Neural cell (in vitro differentiated cells): Measurements from ENCODE around the gene PIBF1. TPM values are rescaled to one million over a fixed set of nuclear protein-coding genes. Genes with fewer than 3 reads are reported as not detected.

Source experiments
- H2AFZ ChIP-seq: fragments of 200-600, 300-800 bp; sonication (generic), shearing (Covaris generic); 2 replicates; pipeline ENCODE4 v1.6.0; 2014; ENCODE audit warnings: low read depth, mild to moderate bottlenecking, antibody characterized with exemption, low read length, moderate library complexity
- H3F3A ChIP-seq: fragments of 200-600 bp; shearing (Covaris generic); 2 replicates; pipeline ENCODE4 v1.6.1; 2016; ENCODE audit warnings: mild to moderate bottlenecking, moderate library complexity, mixed read lengths, antibody characterized with exemption, low read length; ENCODE audit not compliant: insufficient read depth, poor library complexity, severe bottlenecking
- H3K27ac ChIP-seq: fragments of 200-600, 300-800 bp; sonication (generic), shearing (Covaris generic); 2 replicates; pipeline ENCODE4 v1.5.1; 2014; ENCODE audit warnings: mild to moderate bottlenecking, low read length, moderate library complexity
- H3K27me3 ChIP-seq: fragments of 300-800, 200-600 bp; sonication (generic), shearing (Covaris generic); 2 replicates; pipeline ENCODE4 v1.6.0; 2014; ENCODE audit warnings: mild to moderate bottlenecking, low read depth, low read length, moderate library complexity; ENCODE audit not compliant: insufficient read depth
- H3K36me3 ChIP-seq: fragments of 300-800, 200-600 bp; sonication (generic), shearing (Covaris generic); 2 replicates; pipeline ENCODE4 v1.5.1; 2014; ENCODE audit warnings: mild to moderate bottlenecking, antibody characterized with exemption, low read length, moderate library complexity; ENCODE audit not compliant: insufficient read depth
- H3K4me2 ChIP-seq: fragments of 300-800, 200-600 bp; sonication (generic), shearing (Covaris generic); 2 replicates; pipeline ENCODE4 v1.6.0; 2014; ENCODE audit warnings: mild to moderate bottlenecking, low read length
- H3K4me3 ChIP-seq: fragments of 300-800, 200-600 bp; sonication (generic), shearing (Covaris generic); 2 replicates; pipeline ENCODE4 v1.5.1; 2014; ENCODE audit warnings: mild to moderate bottlenecking, low read length, moderate library complexity
- H3K79me2 ChIP-seq: fragments of 200-600 bp; shearing (Covaris generic); replicated peaks from 2 replicates; pipeline ENCODE4 v1.6.0; 2014; ENCODE audit warnings: mild to moderate bottlenecking, low read length, moderate library complexity; ENCODE audit not compliant: insufficient read depth
- H3K9ac ChIP-seq: fragments of 300-800, 200-600 bp; sonication (generic), shearing (Covaris generic); 2 replicates; pipeline ENCODE4 v1.6.1; 2016; ENCODE audit warnings: mild to moderate bottlenecking, low read length, mixed read lengths
- H3K9me2 ChIP-seq: fragments of 200-600 bp; shearing (Covaris generic); 2 replicates; pipeline ENCODE4 v1.6.1; 2016; ENCODE audit warnings: mild to moderate bottlenecking, low read length, mixed read lengths; ENCODE audit not compliant: insufficient read depth
- H3K9me3 ChIP-seq: fragments of 200-600, 300-800 bp; sonication (generic), shearing (Covaris generic); 2 replicates; pipeline ENCODE4 v1.6.1; 2016; ENCODE audit warnings: mild to moderate bottlenecking, mixed run types, low read length, moderate library complexity, mixed read lengths
- H4K20me1 ChIP-seq: fragments of 200-600 bp; shearing (Covaris generic); 2 replicates; pipeline ENCODE4 v1.6.1; 2016; ENCODE audit warnings: mild to moderate bottlenecking, mixed run types; ENCODE audit not compliant: insufficient read depth
- CTCF ChIP-seq: fragments of 450-650 bp; IDR thresholded peaks from 2 replicates; pipeline ENCODE4 v1.5.1; 2014; ENCODE audit warnings: antibody characterized with exemption, mild to moderate bottlenecking, moderate library complexity; ENCODE audit not compliant: poor library complexity, severe bottlenecking
- EP300 ChIP-seq: fragments of 450-650 bp; conservative IDR thresholded peaks from 2 replicates; pipeline ENCODE4 v1.6.1; 2014; ENCODE audit warnings: antibody characterized with exemption, mild to moderate bottlenecking, moderate library complexity; ENCODE audit not compliant: poor library complexity, severe bottlenecking
- EZH2 ChIP-seq: fragments of 200-600, 300-800 bp; shearing (Covaris generic), sonication (generic); IDR thresholded peaks from 2 replicates; pipeline ENCODE4 v1.6.1; 2014; ENCODE audit warnings: antibody characterized with exemption, low read length, borderline replicate concordance, mild to moderate bottlenecking; ENCODE audit not compliant: insufficient read depth, poor library complexity, severe bottlenecking
- MXI1 ChIP-seq: fragments of 450-650 bp; conservative IDR thresholded peaks from 2 replicates; pipeline ENCODE4 v1.6.1; 2014; ENCODE audit warnings: antibody characterized with exemption, mild to moderate bottlenecking; ENCODE audit not compliant: poor library complexity, severe bottlenecking
- POLR2AphosphoS5 ChIP-seq: IDR thresholded peaks from 2 replicates; pipeline ENCODE4 v1.6.1; 2012
- RAD21 ChIP-seq: fragments of 450-650 bp; conservative IDR thresholded peaks from 2 replicates; pipeline ENCODE4 v1.6.1; 2014; ENCODE audit warnings: antibody characterized with exemption, mild to moderate bottlenecking, moderate library complexity
- SMC3 ChIP-seq: fragments of 450-650 bp; conservative IDR thresholded peaks from 2 replicates; pipeline ENCODE4 v1.6.1; 2014; ENCODE audit warnings: antibody characterized with exemption, mild to moderate bottlenecking, moderate library complexity; ENCODE audit not compliant: poor library complexity
- TAF1 ChIP-seq: IDR thresholded peaks from 2 replicates; pipeline ENCODE4 v1.6.1; 2012; ENCODE audit warnings: low read depth
- polyA plus RNA-seq: library from polyadenylated mRNA; depleted of rRNA; stranded (reverse); fragments of >200 nt; gene quantifications from 2 replicates; pipeline ENCODE4 v1.2.3, GENCODE V29; 2014
- TF ChIP-seq, protein P1 (sequence below): IDR thresholded peaks from 2 replicates; pipeline ENCODE4 v1.6.1; 2012; ENCODE audit warnings: borderline replicate concordance

Gene PIBF1
- polyA plus RNA-seq, 1 donor from 2014 or later: 42.4 TPM

DNA sequence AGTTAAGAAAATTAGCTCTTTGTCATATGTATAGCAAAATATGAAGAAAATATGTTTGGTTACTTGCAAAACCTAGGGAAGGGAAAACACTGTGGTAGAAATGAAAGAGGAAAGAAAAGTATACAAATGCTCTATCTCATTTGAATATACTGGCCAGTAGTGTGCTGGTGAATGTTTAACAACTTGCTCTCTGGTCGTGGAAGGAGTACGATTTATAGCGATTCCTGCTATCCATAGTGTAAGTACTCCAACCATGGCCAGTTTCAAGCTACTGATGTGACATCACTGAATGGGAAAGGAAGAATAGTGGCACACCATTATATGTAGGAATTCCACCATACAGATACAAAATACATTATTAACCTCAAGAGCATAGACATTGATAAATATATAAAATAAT is 44.9 kb upstream of the PIBF1 start:
- Histone ChIP-seq H3K9me2 (no peaks in the 10 kb centered on the region), H3K36me3 (no peaks in the 10 kb centered on the region), H3K27ac (no peak overlapping the region), H3K27me3 (no peaks in the 10 kb centered on the region), H3K4me2 (no peak overlapping the region), H3K9me3 (no peaks in the 10 kb centered on the region), H3K4me3 (no peak overlapping the region), H4K20me1 (no peaks in the 10 kb centered on the region), H2AFZ (no peak overlapping the region), H3F3A (no peaks in the 10 kb centered on the region), H3K79me2 (no peaks in the 10 kb centered on the region), H3K9ac (no peak overlapping the region)
- no peak for TF ChIP-seq RAD21
- no peak for TF ChIP-seq EP300
- TF ChIP-seq POLR2AphosphoS5: no peak
- no peak for TF ChIP-seq MXI1
- no peak for TF ChIP-seq SMC3
- TF ChIP-seq TAF1: no peak
- no peak for TF ChIP-seq EZH2
- TF ChIP-seq, protein P1, sequence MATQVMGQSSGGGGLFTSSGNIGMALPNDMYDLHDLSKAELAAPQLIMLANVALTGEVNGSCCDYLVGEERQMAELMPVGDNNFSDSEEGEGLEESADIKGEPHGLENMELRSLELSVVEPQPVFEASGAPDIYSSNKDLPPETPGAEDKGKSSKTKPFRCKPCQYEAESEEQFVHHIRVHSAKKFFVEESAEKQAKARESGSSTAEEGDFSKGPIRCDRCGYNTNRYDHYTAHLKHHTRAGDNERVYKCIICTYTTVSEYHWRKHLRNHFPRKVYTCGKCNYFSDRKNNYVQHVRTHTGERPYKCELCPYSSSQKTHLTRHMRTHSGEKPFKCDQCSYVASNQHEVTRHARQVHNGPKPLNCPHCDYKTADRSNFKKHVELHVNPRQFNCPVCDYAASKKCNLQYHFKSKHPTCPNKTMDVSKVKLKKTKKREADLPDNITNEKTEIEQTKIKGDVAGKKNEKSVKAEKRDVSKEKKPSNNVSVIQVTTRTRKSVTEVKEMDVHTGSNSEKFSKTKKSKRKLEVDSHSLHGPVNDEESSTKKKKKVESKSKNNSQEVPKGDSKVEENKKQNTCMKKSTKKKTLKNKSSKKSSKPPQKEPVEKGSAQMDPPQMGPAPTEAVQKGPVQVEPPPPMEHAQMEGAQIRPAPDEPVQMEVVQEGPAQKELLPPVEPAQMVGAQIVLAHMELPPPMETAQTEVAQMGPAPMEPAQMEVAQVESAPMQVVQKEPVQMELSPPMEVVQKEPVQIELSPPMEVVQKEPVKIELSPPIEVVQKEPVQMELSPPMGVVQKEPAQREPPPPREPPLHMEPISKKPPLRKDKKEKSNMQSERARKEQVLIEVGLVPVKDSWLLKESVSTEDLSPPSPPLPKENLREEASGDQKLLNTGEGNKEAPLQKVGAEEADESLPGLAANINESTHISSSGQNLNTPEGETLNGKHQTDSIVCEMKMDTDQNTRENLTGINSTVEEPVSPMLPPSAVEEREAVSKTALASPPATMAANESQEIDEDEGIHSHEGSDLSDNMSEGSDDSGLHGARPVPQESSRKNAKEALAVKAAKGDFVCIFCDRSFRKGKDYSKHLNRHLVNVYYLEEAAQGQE: no peak
- no peak for TF ChIP-seq CTCF

DNA sequence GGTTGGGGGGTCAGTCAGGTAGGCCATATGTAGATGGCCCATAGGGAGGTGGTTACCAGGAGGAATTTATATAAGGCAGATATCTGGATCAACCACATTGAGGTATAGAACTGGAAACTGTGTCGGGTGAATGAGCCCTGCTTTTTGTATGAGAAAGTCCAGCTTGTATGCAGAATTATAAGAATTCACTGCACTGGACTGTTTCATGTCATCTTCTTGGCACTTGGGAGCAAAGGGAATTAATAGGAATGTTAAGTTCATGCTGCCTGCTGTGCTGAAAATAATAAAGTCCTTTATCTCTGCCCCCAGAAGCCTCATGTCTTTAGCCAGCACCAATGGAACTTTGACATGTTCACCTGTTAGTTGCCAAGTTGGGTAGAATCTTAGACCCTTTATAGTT is 41.9 kb upstream of the PIBF1 start:
- Histone ChIP-seq H3K9me2 (no peaks in the 10 kb centered on the region), H3K4me3 (no peak overlapping the region), H2AFZ (no peak overlapping the region), H3F3A (no peaks in the 10 kb centered on the region), H3K9ac (no peak overlapping the region), H3K27me3 (no peaks in the 10 kb centered on the region), H3K79me2 (no peaks in the 10 kb centered on the region), H3K36me3 (no peaks in the 10 kb centered on the region), H3K27ac (no peak overlapping the region), H3K9me3 (no peaks in the 10 kb centered on the region), H3K4me2 (no peak overlapping the region), H4K20me1 (no peaks in the 10 kb centered on the region)
- no peak for TF ChIP-seq RAD21
- TF ChIP-seq CTCF: no peak
- no peak for TF ChIP-seq EZH2
- TF ChIP-seq SMC3: no peak
- TF ChIP-seq MXI1: no peak
- TF ChIP-seq, protein P1: no peak
- no peak for TF ChIP-seq POLR2AphosphoS5
- no peak for TF ChIP-seq TAF1
- no peak for TF ChIP-seq EP300
